ENCODE results near the gene GTF2H3. TPM values are rescaled to one million over a fixed set of nuclear protein-coding genes. Genes with fewer than 3 reads are reported as not detected.

Gene GTF2H3
- total and polyA plus RNA-seq, 2 donors = 14.7 to 37.3 TPM

- no peak for DNase-seq (ENCODE audit: extremely low spot score)
- no peak overlapping the region for H3K27ac ChIP-seq (ENCODE audit: low read depth)
- WGBS = 89% methylated on average over 3 of the region's 3 CpGs
- peaks cover 1% of the 10 kb centered on the region for H3K36me3 ChIP-seq (ENCODE audit: insufficient read depth)
- H3K4me3 ChIP-seq (ENCODE audit: low read depth, low read length) = no peak overlapping the region
- H3K4me1 ChIP-seq (ENCODE audit: insufficient read depth) = no peaks in the 10 kb centered on the region
These were observed 72.3 kb downstream of the GTF2H3 start for GRCh38 chr12:123705935-123706334.

DNA sequence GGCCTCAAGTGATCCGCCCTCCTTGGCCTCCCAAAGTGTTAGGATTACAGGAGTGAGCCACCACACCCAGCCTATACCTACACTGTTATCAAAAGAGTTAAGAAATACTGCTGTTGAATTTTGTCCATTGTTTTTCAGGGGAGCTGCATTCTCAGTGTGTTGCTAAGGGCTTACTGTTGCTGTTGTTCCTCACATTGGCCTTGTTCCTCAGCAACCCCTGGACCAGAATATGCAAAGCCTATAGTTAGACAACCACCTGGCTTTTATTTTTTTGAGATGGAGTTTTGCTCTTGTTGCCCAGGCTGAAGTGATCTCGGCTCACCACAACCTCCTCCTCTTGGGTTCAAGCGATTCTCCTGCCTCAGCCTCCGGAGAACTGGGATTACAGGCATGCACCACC lies 73.8 kb downstream of the GTF2H3 start:
- H3K4me1 ChIP-seq (ENCODE audit: insufficient read depth) = no peaks in the 10 kb centered on the region
- WGBS = 93% methylated on average over 4 of the region's 4 CpGs
- no peaks in the 10 kb centered on the region for H3K36me3 ChIP-seq (ENCODE audit: insufficient read depth)
- no peak overlapping the region for H3K27ac ChIP-seq (ENCODE audit: low read depth)
- DNase-seq (ENCODE audit: extremely low spot score) = no peak
- no peak overlapping the region for H3K4me3 ChIP-seq (ENCODE audit: low read depth, low read length)

Small RNA genes within 50 kb of the gene (small RNA-seq; reads per million reads assigned to genes)
- 0.18 reads per million for gene SNORA9B

Other genes with a start within 250 kb of the GTF2H3 start
- gene KMT5A, start 249.7 kb upstream of the GTF2H3 start, total RNA-seq = 42.3 TPM
- 29.1 TPM for gene KMT5A, start 249.7 kb upstream of the GTF2H3 start, polyA plus RNA-seq
- gene RILPL2, start 197.1 kb upstream of the GTF2H3 start, total RNA-seq = 3.2 TPM
- 7.1 TPM for gene RILPL2, start 197.1 kb upstream of the GTF2H3 start, polyA plus RNA-seq
- 13.0 TPM for gene SNRNP35, start 175.7 kb upstream of the GTF2H3 start, total RNA-seq
- 21.9 TPM for gene SNRNP35, start 175.7 kb upstream of the GTF2H3 start, polyA plus RNA-seq
- gene RILPL1, start 100.1 kb upstream of the GTF2H3 start, total RNA-seq = 6.7 TPM
- gene RILPL1, start 100.1 kb upstream of the GTF2H3 start, polyA plus RNA-seq = 26.2 TPM
- gene TMED2, start 49.3 kb upstream of the GTF2H3 start, total RNA-seq = 315 TPM
- 147 TPM for gene TMED2, start 49.3 kb upstream of the GTF2H3 start, polyA plus RNA-seq
- 15.8 TPM for gene DDX55, start 31.7 kb upstream of the GTF2H3 start, total RNA-seq
- 12.2 TPM for gene DDX55, start 31.7 kb upstream of the GTF2H3 start, polyA plus RNA-seq
- 26.7 TPM for gene EIF2B1, start 143 bp upstream of the GTF2H3 start, total RNA-seq
- gene EIF2B1, start 143 bp upstream of the GTF2H3 start, polyA plus RNA-seq = 42.1 TPM
- 11.8 TPM for gene TCTN2, start 37.3 kb downstream of the GTF2H3 start, total RNA-seq
- 7.8 TPM for gene TCTN2, start 37.3 kb downstream of the GTF2H3 start, polyA plus RNA-seq
- gene ATP6V0A2, start 78.5 kb downstream of the GTF2H3 start, total RNA-seq = 22.9 TPM
- gene ATP6V0A2, start 78.5 kb downstream of the GTF2H3 start, polyA plus RNA-seq = 6.8 TPM
- 0.90 TPM for gene DNAH10, start 128.5 kb downstream of the GTF2H3 start, total RNA-seq
- gene DNAH10, start 128.5 kb downstream of the GTF2H3 start, polyA plus RNA-seq = 0.14 TPM